SU-DHL-6 (cell line): ENCODE data around the gene CUX1.

Experiments
- H2AFZ ChIP-seq: fragments of 200-600 bp; sonication (generic); 2 replicates; pipeline ENCODE4 v1.6.1; 2014; ENCODE audit warnings: low read depth, mild to moderate bottlenecking, moderate library complexity, mixed read lengths, antibody characterized with exemption, low read length; ENCODE audit not compliant: severe bottlenecking
- H3F3A ChIP-seq: fragments of 200-600 bp; shearing (Covaris generic); 2 replicates; pipeline ENCODE4 v1.6.0; 2016; ENCODE audit warnings: antibody characterized with exemption, mild to moderate bottlenecking; ENCODE audit not compliant: insufficient read depth
- H3K27ac ChIP-seq: fragments of 200-600 bp; sonication (generic); 2 replicates; pipeline ENCODE4 v1.5.1; 2016; ENCODE audit warnings: low read depth, mild to moderate bottlenecking, low read length, moderate library complexity, mixed read lengths
- H3K27me3 ChIP-seq: fragments of 200-600 bp; sonication (generic), shearing (Covaris generic); 2 replicates; pipeline ENCODE4 v1.6.0; 2014; ENCODE audit warnings: mild to moderate bottlenecking, low read length
- H3K36me3 ChIP-seq: fragments of 200-600 bp; sonication (generic); 2 replicates; pipeline ENCODE4 v1.6.1; 2014; ENCODE audit warnings: mild to moderate bottlenecking, low read length, mixed read lengths
- H3K4me2 ChIP-seq: fragments of 300-600, 200-600 bp; shearing (Covaris generic), sonication (generic); 2 replicates; pipeline ENCODE4 v1.6.0; 2014; ENCODE audit warnings: low read length, low read depth, mild to moderate bottlenecking; ENCODE audit not compliant: poor library complexity, severe bottlenecking
- H3K4me3 ChIP-seq: fragments of 200-600 bp; sonication (generic); 2 replicates; pipeline ENCODE4 v1.5.1; 2014; ENCODE audit warnings: antibody characterized with exemption, low read length, mild to moderate bottlenecking, mixed read lengths; ENCODE audit not compliant: insufficient read depth, poor library complexity, severe bottlenecking
- H3K79me2 ChIP-seq: fragments of 200-600 bp; sonication (generic); 2 replicates; pipeline ENCODE4 v1.6.1; 2014; ENCODE audit warnings: mild to moderate bottlenecking, low read length, moderate library complexity; ENCODE audit not compliant: insufficient read depth
- H3K9ac ChIP-seq: fragments of 200-600 bp; sonication (generic); 2 replicates; pipeline ENCODE4 v1.7.0; 2014; ENCODE audit warnings: mild to moderate bottlenecking, low read length
- H3K9me2 ChIP-seq: fragments of 200-600 bp; sonication (generic); replicated peaks from 2 replicates; pipeline ENCODE4 v1.6.1; 2014; ENCODE audit warnings: low read length; ENCODE audit not compliant: insufficient read depth
- H3K9me3 ChIP-seq: fragments of 200-600 bp; sonication (generic); 2 replicates; pipeline ENCODE4 v1.6.1; 2014; ENCODE audit warnings: low read length, mixed read lengths; ENCODE audit not compliant: insufficient read depth
- H4K20me1 ChIP-seq: fragments of 200-600 bp; sonication (generic); 2 replicates; pipeline ENCODE4 v1.6.1; 2014; ENCODE audit warnings: low read depth, mild to moderate bottlenecking, antibody characterized with exemption, low read length, moderate library complexity, mixed read lengths
- EZH2phosphoT487 ChIP-seq: fragments of 200-600 bp; sonication (generic), shearing (Covaris generic); conservative IDR thresholded peaks from 2 replicates; pipeline ENCODE4 v1.6.1; 2018; ENCODE audit warnings: mild to moderate bottlenecking, antibody characterized with exemption, low read length, moderate library complexity, mixed read lengths
- TF ChIP-seq, protein P1 (sequence below): fragments of 200-600 bp; sonication (generic); IDR thresholded peaks from one replicate; pipeline ENCODE4 v1.5.1; 2017; ENCODE audit warnings: antibody characterized with exemption, mild to moderate bottlenecking, low read length, moderate library complexity; ENCODE audit not compliant: insufficient read depth, poor library complexity, severe bottlenecking

The CUX1 gene

DNA sequence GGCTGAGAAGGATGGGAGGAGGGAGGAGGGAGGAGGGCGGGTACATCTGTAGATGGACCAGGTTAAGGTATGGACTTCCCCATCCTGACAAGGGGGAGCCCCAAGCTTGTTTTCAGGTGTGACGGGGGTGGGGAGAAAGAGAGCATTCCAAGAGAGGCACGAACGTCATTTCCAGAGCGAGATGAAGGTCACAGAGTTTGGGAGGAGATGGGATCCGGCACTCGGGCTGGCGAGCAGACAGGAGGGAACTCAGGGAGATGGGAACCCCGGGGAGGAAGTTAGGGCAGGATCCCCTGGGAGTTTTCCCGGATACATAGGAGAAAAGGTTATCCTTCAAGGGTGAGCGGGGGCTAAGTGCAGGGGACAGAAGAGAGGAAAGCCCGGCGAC, 118.8 kb downstream of the CUX1 start:
- Histone ChIP-seq H3K4me3 (no peak overlapping the region), H3K4me2 (peak overlapping the region; percentile 8), H3K27ac (peak overlapping the region; percentile 59)

GRCh38 chr7:101936611-101937231, 119.3 kb downstream of the CUX1 start:
- Histone ChIP-seq H3K36me3 (peaks cover 15% of the 10 kb centered on the region), H3K9me2 (no peaks in the 10 kb centered on the region), H3K27ac (peak overlapping the region; percentile 59), H3K9ac (no peak overlapping the region), H3K79me2 (peaks cover 96% of the 10 kb centered on the region), H4K20me1 (peaks cover 24% of the 10 kb centered on the region), H3K4me2 (no peak overlapping the region), H3K4me3 (no peak overlapping the region), H3K27me3 (no peaks in the 10 kb centered on the region), H3F3A (peaks cover 47% of the 10 kb centered on the region), H2AFZ (no peak overlapping the region), H3K9me3 (no peaks in the 10 kb centered on the region)
- TF ChIP-seq, protein P1, sequence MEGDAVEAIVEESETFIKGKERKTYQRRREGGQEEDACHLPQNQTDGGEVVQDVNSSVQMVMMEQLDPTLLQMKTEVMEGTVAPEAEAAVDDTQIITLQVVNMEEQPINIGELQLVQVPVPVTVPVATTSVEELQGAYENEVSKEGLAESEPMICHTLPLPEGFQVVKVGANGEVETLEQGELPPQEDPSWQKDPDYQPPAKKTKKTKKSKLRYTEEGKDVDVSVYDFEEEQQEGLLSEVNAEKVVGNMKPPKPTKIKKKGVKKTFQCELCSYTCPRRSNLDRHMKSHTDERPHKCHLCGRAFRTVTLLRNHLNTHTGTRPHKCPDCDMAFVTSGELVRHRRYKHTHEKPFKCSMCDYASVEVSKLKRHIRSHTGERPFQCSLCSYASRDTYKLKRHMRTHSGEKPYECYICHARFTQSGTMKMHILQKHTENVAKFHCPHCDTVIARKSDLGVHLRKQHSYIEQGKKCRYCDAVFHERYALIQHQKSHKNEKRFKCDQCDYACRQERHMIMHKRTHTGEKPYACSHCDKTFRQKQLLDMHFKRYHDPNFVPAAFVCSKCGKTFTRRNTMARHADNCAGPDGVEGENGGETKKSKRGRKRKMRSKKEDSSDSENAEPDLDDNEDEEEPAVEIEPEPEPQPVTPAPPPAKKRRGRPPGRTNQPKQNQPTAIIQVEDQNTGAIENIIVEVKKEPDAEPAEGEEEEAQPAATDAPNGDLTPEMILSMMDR, result no peak
- no peak for TF ChIP-seq EZH2phosphoT487

More for the DNA sequence above, 118.8 kb downstream of the CUX1 start:
- Histone ChIP-seq H2AFZ (no peak overlapping the region), H3K9me2 (no peaks in the 10 kb centered on the region), H3K27me3 (no peaks in the 10 kb centered on the region), H3K9me3 (no peaks in the 10 kb centered on the region), H3K79me2 (peaks cover 96% of the 10 kb centered on the region), H3K9ac (no peak overlapping the region), H3F3A (peaks cover 43% of the 10 kb centered on the region), H3K36me3 (peaks cover 16% of the 10 kb centered on the region), H4K20me1 (peaks cover 24% of the 10 kb centered on the region)
- no peak for TF ChIP-seq EZH2phosphoT487
- TF ChIP-seq, protein P1, result no peak

DNA sequence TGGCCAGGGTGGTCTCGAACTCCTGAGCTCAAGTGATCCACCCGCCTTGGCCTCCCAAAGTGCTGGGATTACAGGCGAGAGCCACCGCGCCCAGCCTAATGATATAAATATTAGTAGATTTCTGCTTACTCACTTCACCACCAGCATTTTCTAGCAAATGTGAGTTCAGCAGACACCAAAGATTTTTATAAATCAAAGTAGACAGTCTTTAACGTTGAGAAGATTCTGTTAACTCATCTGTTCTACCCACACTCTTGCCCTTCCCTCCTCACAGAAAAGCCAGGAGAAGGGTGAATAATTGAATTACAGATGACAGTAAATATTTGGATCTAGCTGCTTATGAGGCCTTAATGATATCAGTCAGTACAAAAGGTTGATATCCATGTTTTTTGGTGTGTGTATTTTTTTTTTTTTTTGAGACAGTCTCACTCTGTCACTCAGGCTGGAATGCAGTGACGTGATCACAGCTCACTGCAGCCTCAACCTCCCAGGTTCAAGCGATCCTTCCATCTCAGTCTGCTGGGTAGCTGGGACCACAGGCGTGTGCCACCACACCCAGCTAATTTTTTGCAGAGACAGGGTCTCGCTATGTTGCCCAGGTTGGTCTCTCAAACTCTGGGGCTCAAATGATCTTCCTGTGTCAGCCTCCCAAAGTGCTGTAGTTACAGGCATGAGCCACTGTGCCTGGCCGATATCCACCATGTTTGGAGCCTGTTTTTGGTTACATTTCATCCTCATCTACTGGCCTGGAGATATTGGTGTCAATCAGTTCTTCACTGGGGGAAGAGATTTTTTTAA, 120.5 kb downstream of the CUX1 start:
- Histone ChIP-seq H2AFZ (no peak overlapping the region), H3K27me3 (no peaks in the 10 kb centered on the region), H4K20me1 (peaks cover 15% of the 10 kb centered on the region), H3K9me2 (no peaks in the 10 kb centered on the region), H3K4me2 (no peak overlapping the region), H3K4me3 (no peak overlapping the region), H3K79me2 (peaks cover 96% of the 10 kb centered on the region), H3K9ac (no peak overlapping the region), H3F3A (peaks cover 35% of the 10 kb centered on the region), H3K36me3 (peaks cover 8% of the 10 kb centered on the region; the same call in 1 of the 2 replicates), H3K27ac (peak overlapping the region; percentile 21; the same call in 1 of the 2 replicates), H3K9me3 (no peaks in the 10 kb centered on the region)
- TF ChIP-seq EZH2phosphoT487, result no peak
- TF ChIP-seq, protein P1, result no peak
